Smooth muscle cell (in vitro differentiated cells): Measurements from ENCODE around the gene ZNF778. TPM values are rescaled to one million over a fixed set of nuclear protein-coding genes. Genes with fewer than 3 reads are reported as not detected.

Source experiments
- DNase-seq: peaks from one replicate; lab custom pipeline; 2025; ENCODE audit not compliant: unreplicated experiment; lab: John Stamatoyannopoulos, UW
- H2AFZ ChIP-seq: fragments of 200-600 bp; sonication (generic); 2 replicates; pipeline ENCODE4 v1.6.0; 2016; ENCODE audit warnings: antibody characterized with exemption, low read depth, mild to moderate bottlenecking
- H3F3A ChIP-seq: fragments of 200-600 bp; sonication (generic); 2 replicates; pipeline ENCODE4 v1.6.0; 2017; ENCODE audit warnings: antibody characterized with exemption, low read depth
- H3K27ac ChIP-seq: fragments of 200-600 bp; sonication (generic); 2 replicates; pipeline ENCODE4 v1.5.1; 2016; ENCODE audit warnings: low read depth, mild to moderate bottlenecking
- H3K27me3 ChIP-seq: fragments of 200-600 bp; sonication (generic); 2 replicates; pipeline ENCODE4 v1.6.1; 2016; ENCODE audit warnings: low read depth, mild to moderate bottlenecking
- H3K36me3 ChIP-seq: fragments of 200-600 bp; sonication (generic); 2 replicates; pipeline ENCODE4 v1.5.1; 2016; ENCODE audit warnings: low read depth
- H3K4me1 ChIP-seq: fragments of 200-600 bp; sonication (generic); 2 replicates; pipeline ENCODE4 v1.5.1; 2016; ENCODE audit warnings: low read depth
- H3K4me2 ChIP-seq: fragments of 200-600 bp; sonication (generic); 2 replicates; pipeline ENCODE4 v1.6.0; 2016; ENCODE audit warnings: mild to moderate bottlenecking
- H3K4me3 ChIP-seq: fragments of 200-600 bp; sonication (generic); 2 replicates; pipeline ENCODE4 v1.5.1; 2016; ENCODE audit warnings: mild to moderate bottlenecking
- H3K79me2 ChIP-seq: fragments of 200-600 bp; sonication (generic); 2 replicates; pipeline ENCODE4 v1.6.0; 2016; ENCODE audit warnings: low read depth, mild to moderate bottlenecking
- H3K9ac ChIP-seq: fragments of 200-600 bp; sonication (generic); 2 replicates; pipeline ENCODE4 v1.6.0; 2016; ENCODE audit warnings: low read depth
- H3K9me3 ChIP-seq: fragments of 200-600 bp; sonication (generic); replicated peaks from 2 replicates; pipeline ENCODE4 v1.5.1; 2016; ENCODE audit warnings: low read depth
- H4K20me1 ChIP-seq: fragments of 200-600 bp; sonication (generic); 2 replicates; pipeline ENCODE4 v1.6.0; 2016; ENCODE audit warnings: low read depth
- CTCF ChIP-seq: fragments of 200-600 bp; sonication (generic); IDR thresholded peaks from 2 replicates; pipeline ENCODE4 v1.5.1; 2017; ENCODE audit warnings: borderline replicate concordance, mild to moderate bottlenecking, antibody characterized with exemption; ENCODE audit not compliant: insufficient read depth, poor library complexity, severe bottlenecking
- WGBS: methylation state at CpG from one replicate; pipeline ENCODE4 v1.1.7; 2016; ENCODE audit warnings: low lambda C conversion rate; 5-methylcytosine and 5-hydroxymethylcytosine counted together
- polyA plus RNA-seq: library from polyadenylated mRNA; unstranded; fragments of >200 nt; fragmentation: Nextera tagmentation; extraction: Ambion mirVana; gene quantifications from 2 replicates; pipeline ENCODE4 v1.2.1, GENCODE V29; 2016
- total RNA-seq: library from RNA; depleted of rRNA; stranded (reverse); fragments of >200 nt; gene quantifications from 2 replicates; pipeline ENCODE4 v1.2.3, GENCODE V29; 2014

ZNF778 gene
- total and polyA plus RNA-seq, 2 experiments from 2014 or later: 3.0 to 6.2 TPM

GRCh38 chr16:89270666-89271345, 53.3 kb downstream of the ZNF778 start:
- DNase-seq: no peak
- H3K27ac ChIP-seq: no peak overlapping the region
- H3K9ac ChIP-seq: no peak overlapping the region
- H3K4me2 ChIP-seq: no peak overlapping the region
- WGBS: 96% methylated on average over 32 of the region's 32 CpGs
- no peak overlapping the region for H3K4me3 ChIP-seq
- H3K36me3 ChIP-seq: no peaks in the 10 kb centered on the region
- H2AFZ ChIP-seq: no peak overlapping the region
- peaks cover 34% of the 10 kb centered on the region for H4K20me1 ChIP-seq
- no peak for TF ChIP-seq CTCF
- no peaks in the 10 kb centered on the region for H3K9me3 ChIP-seq
- peaks cover 5% of the 10 kb centered on the region for H3K79me2 ChIP-seq
- H3K4me1 ChIP-seq: no peaks in the 10 kb centered on the region
- no peaks in the 10 kb centered on the region for H3F3A ChIP-seq
- H3K27me3 ChIP-seq: no peaks in the 10 kb centered on the region

- Histone ChIP-seq H3K36me3 (no peaks in the 10 kb centered on the region), H4K20me1 (peaks cover 48% of the 10 kb centered on the region), H3K9ac (no peak overlapping the region), H3K79me2 (peaks cover 5% of the 10 kb centered on the region), H3K4me3 (no peak overlapping the region), H3K4me1 (no peaks in the 10 kb centered on the region), H3K4me2 (no peak overlapping the region), H3K27me3 (no peaks in the 10 kb centered on the region), H2AFZ (no peak overlapping the region), H3K9me3 (no peaks in the 10 kb centered on the region), H3F3A (no peaks in the 10 kb centered on the region), H3K27ac (no peak overlapping the region)
- DNase-seq: no peak
- no peak for TF ChIP-seq CTCF
- 96% methylated on average over 6 of the region's 6 CpGs for WGBS
Observed at GRCh38 chr16:89272631-89273030, 55.1 kb downstream of the ZNF778 start.

GRCh38 chr16:89273741-89274472, 56.4 kb downstream of the ZNF778 start:
- peaks cover 5% of the 10 kb centered on the region for H3K79me2 ChIP-seq
- WGBS: 96% methylated on average over 19 of the region's 19 CpGs

More at GRCh38 chr16:89273741-89274472, 56.4 kb downstream of the ZNF778 start:
- TF ChIP-seq CTCF: no peak
- H3K4me1 ChIP-seq: no peaks in the 10 kb centered on the region
- no peaks in the 10 kb centered on the region for H3F3A ChIP-seq
- DNase-seq: no peak
- no peaks in the 10 kb centered on the region for H3K9me3 ChIP-seq
- H3K36me3 ChIP-seq: no peaks in the 10 kb centered on the region
- no peak overlapping the region for H3K4me3 ChIP-seq
- no peak overlapping the region for H2AFZ ChIP-seq
- H3K27ac ChIP-seq: no peak overlapping the region
- H3K27me3 ChIP-seq: no peaks in the 10 kb centered on the region
- H3K9ac ChIP-seq: no peak overlapping the region
- no peak overlapping the region for H3K4me2 ChIP-seq
- H4K20me1 ChIP-seq: peaks cover 60% of the 10 kb centered on the region
